Measurements from ENCODE around the gene TMEM26. TPM values are rescaled to one million over a fixed set of nuclear protein-coding genes. Genes with fewer than 3 reads are reported as not detected.

TMEM26 gene
- total and polyA plus RNA-seq, 11 donors: 0.07 to 1.1 (median 0.31) TPM

- WGBS, 4 donors: 43 to 92% (median 76%) methylated on average over 2 of the region's 2 CpGs
- ATAC-seq: no peak
- no peak for TF ChIP-seq CTCF (IDR thresholded peaks at IDR 0.05)
- no peak for TF ChIP-seq POLR2A (IDR thresholded peaks at IDR 0.05)
- DNase-seq: no peak
- Histone ChIP-seq H3K27me3 (peaks cover 0 to 5% (median 0%) of the 10 kb centered on the region in 9 donors), H3K4me1 (no peaks in the 10 kb centered on the region), H3K4me3 (no peak overlapping the region), H3K9me3 (no peaks in the 10 kb centered on the region), H3K36me3 (no peaks in the 10 kb centered on the region), H3K27ac (no peak overlapping the region)
- intact Hi-C loops (cut with DNase I): no loop called here
Observed at GRCh38 chr10:61480208-61480607, 27.0 kb upstream of the TMEM26 start.

- intact Hi-C loops (cut with DNase I): no loop called here
- Histone ChIP-seq H3K4me1 (no peaks in the 10 kb centered on the region), H3K4me3 (no peak overlapping the region), H3K27ac (no peak overlapping the region), H3K36me3 (no peaks in the 10 kb centered on the region), H3K9me3 (no peaks in the 10 kb centered on the region), H3K27me3 (peaks cover 0 to 3% (median 0%) of the 10 kb centered on the region in 9 donors)
- no peak for DNase-seq
- TF ChIP-seq POLR2A (IDR thresholded peaks at IDR 0.05): no peak
- no peak for TF ChIP-seq CTCF (IDR thresholded peaks at IDR 0.05)
- WGBS, 4 donors: 72 to 81% (median 77%) methylated on average over 4 of the region's 4 CpGs
- ATAC-seq: no peak
Observed at GRCh38 chr10:61478621-61479312, 25.6 kb upstream of the TMEM26 start.

GRCh38 chr10:61477451-61477850, 24.3 kb upstream of the TMEM26 start:
- intact Hi-C loops (cut with DNase I): no loop called here
- DNase-seq: no peak
- H3K27me3 ChIP-seq: no peaks in the 10 kb centered on the region
- H3K4me3 ChIP-seq: no peak overlapping the region
- no peak overlapping the region for H3K27ac ChIP-seq
- 50 to 82% (median 64%) methylated on average over 1 of the region's 1 CpG for WGBS, 4 donors
- TF ChIP-seq POLR2A (IDR thresholded peaks at IDR 0.05): no peak
- TF ChIP-seq CTCF (IDR thresholded peaks at IDR 0.05): no peak
- H3K4me1 ChIP-seq: peaks cover 0 to 4% (median 0%) of the 10 kb centered on the region in 12 donors
- no peaks in the 10 kb centered on the region for H3K9me3 ChIP-seq
- no peaks in the 10 kb centered on the region for H3K36me3 ChIP-seq
- no peak for ATAC-seq

- TF ChIP-seq POLR2A (IDR thresholded peaks at IDR 0.05) (no peak), CTCF (IDR thresholded peaks at IDR 0.05) (no peak)
- H3K27ac ChIP-seq: no peak overlapping the region
- no peaks in the 10 kb centered on the region for H3K9me3 ChIP-seq
- DNase-seq (no peak), ATAC-seq (no peak)
- H3K4me1 ChIP-seq: peaks cover 0 to 8% (median 0%) of the 10 kb centered on the region in 12 donors
- no peaks in the 10 kb centered on the region for H3K27me3 ChIP-seq
- H3K36me3 ChIP-seq: no peaks in the 10 kb centered on the region
- 92 to 96% (median 95%) methylated on average over 1 of the region's 1 CpG for WGBS, 4 donors
- no peak overlapping the region for H3K4me3 ChIP-seq
- intact Hi-C loops (cut with DNase I): no loop called here
Observed at GRCh38 chr10:61476529-61476928, 23.3 kb upstream of the TMEM26 start.

All from heart left ventricle (tissue), 16 donors.